ENCODE data around the gene CDC42BPB. TPM values are rescaled to one million over a fixed set of nuclear protein-coding genes. Genes with fewer than 3 reads are reported as not detected.

Gene CDC42BPB
- total and polyA plus RNA-seq, 2 of the 4 experiments (the other 2 are of a cell fraction) = 49.1 to 81.4 TPM

DNA sequence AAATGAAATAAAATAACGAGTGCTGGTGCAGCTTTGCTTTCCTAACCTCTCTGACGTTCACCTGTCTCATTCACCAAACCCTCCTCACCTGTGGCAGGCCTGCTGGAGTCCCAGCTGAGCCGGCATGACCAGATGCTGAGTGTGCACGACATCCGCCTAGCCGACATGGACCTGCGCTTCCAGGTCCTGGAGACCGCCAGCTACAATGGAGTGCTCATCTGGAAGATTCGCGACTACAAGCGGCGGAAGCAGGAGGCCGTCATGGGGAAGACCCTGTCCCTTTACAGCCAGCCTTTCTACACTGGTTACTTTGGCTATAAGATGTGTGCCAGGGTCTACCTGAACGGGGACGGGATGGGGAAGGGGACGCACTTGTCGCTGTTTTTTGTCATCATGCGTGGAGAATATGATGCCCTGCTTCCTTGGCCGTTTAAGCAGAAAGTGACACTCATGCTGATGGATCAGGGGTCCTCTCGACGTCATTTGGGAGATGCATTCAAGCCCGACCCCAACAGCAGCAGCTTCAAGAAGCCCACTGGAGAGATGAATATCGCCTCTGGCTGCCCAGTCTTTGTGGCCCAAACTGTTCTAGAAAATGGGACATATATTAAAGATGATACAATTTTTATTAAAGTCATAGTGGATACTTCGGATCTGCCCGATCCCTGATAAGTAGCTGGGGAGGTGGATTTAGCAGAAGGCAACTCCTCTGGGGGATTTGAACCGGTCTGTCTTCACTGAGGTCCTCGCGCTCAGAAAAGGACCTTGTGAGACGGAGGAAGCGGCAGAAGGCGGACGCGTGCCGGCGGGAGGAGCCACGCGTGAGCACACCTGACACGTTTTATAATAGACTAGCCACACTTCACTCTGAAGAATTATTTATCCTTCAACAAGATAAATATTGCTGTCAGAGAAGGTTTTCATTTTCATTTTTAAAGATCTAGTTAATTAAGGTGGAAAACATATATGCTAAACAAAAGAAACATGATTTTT, 151.9 kb downstream of the CDC42BPB start (continued):
- TF ChIP-seq, protein P1, sequence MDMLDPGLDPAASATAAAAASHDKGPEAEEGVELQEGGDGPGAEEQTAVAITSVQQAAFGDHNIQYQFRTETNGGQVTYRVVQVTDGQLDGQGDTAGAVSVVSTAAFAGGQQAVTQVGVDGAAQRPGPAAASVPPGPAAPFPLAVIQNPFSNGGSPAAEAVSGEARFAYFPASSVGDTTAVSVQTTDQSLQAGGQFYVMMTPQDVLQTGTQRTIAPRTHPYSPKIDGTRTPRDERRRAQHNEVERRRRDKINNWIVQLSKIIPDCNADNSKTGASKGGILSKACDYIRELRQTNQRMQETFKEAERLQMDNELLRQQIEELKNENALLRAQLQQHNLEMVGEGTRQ (IDR thresholded peaks at IDR 0.05; ENCODE audit: low read depth, low read length) = no peak
- TF ChIP-seq NFE2L2 (IDR thresholded peaks at IDR 0.05; ENCODE audit: low read depth, low read length) = no peak

DNA sequence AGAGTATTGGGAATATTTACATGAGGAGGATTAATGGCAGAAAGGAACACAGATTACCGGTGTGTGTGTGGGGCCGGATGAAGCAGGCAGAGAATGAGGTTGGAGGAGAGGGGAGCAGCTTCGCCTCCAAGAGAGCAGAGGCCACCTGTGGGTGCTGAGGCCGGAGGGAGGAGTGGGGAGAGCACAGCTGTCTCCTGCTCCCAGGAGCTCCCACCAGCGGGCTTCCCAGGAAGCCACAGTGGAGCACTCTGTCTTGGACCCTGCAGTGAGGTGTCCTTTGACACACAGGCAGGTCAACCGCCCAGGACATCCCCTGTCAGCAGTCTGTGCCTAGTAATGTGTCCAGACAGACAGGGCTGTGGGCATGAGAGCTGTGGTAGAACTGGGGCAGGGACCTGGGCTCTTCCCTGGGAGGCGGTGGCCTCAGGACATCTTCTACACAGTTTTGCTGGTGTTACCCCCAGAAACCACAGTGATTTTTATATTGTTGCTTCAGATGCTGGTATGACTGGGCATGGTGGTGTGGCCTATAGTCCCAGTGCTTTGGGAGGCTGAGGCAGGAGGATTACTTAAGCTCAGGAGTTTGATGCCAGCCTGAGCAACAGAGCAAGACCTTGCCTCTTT, 153.3 kb downstream of the CDC42BPB start:
- CTCF ChIA-PET = no interaction called here
- no peak for TF ChIP-seq MAZ (IDR thresholded peaks at IDR 0.05; ENCODE audit: borderline replicate concordance, low read depth, low read length)
- TF ChIP-seq RFX5 (IDR thresholded peaks at IDR 0.05; ENCODE audit: low read depth, low read length) = no peak
- TF ChIP-seq, protein P2, sequence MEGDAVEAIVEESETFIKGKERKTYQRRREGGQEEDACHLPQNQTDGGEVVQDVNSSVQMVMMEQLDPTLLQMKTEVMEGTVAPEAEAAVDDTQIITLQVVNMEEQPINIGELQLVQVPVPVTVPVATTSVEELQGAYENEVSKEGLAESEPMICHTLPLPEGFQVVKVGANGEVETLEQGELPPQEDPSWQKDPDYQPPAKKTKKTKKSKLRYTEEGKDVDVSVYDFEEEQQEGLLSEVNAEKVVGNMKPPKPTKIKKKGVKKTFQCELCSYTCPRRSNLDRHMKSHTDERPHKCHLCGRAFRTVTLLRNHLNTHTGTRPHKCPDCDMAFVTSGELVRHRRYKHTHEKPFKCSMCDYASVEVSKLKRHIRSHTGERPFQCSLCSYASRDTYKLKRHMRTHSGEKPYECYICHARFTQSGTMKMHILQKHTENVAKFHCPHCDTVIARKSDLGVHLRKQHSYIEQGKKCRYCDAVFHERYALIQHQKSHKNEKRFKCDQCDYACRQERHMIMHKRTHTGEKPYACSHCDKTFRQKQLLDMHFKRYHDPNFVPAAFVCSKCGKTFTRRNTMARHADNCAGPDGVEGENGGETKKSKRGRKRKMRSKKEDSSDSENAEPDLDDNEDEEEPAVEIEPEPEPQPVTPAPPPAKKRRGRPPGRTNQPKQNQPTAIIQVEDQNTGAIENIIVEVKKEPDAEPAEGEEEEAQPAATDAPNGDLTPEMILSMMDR (conservative IDR thresholded peaks at IDR 0.05; ENCODE audit: low read depth, low read length) = no peak
- TF ChIP-seq FOS (IDR thresholded peaks at IDR 0.05; ENCODE audit: low read depth, low read length) = no peak
- no peak for TF ChIP-seq BHLHE40 (IDR thresholded peaks at IDR 0.05; ENCODE audit: low read depth, low read length)
- no peak for TF ChIP-seq CHD1 (IDR thresholded peaks at IDR 0.05; ENCODE audit: low read depth, low read length)
- no peak for TF ChIP-seq NFE2L2 (IDR thresholded peaks at IDR 0.05; ENCODE audit: low read depth, low read length)
- TF ChIP-seq RAD21 (IDR thresholded peaks at IDR 0.05; ENCODE audit: low read length) = no peak
- TF ChIP-seq MXI1 (IDR thresholded peaks at IDR 0.05; ENCODE audit: borderline replicate concordance, low read depth, low read length) = no peak
- TF ChIP-seq SMC3 (IDR thresholded peaks at IDR 0.05; ENCODE audit: low read depth, low read length) = no peak
- TF ChIP-seq MAFK (IDR thresholded peaks at IDR 0.05; ENCODE audit: low read depth, low read length) = no peak
- TF ChIP-seq CEBPB (IDR thresholded peaks at IDR 0.05; ENCODE audit: low read depth, low read length) = no peak

More for the DNA sequence above, 153.3 kb downstream of the CDC42BPB start:
- H4K91ac ChIP-seq (ENCODE audit: insufficient read depth, low read depth, low read length) = no peak overlapping the region
- no peak overlapping the region for H3K4me2 ChIP-seq (ENCODE audit: low read depth, low read length)
- no TSS peak for BruUV-seq (replicated peaks)
- H3K4me3 ChIP-seq (ENCODE audit: insufficient read depth, low read depth, low read length) = no peak overlapping the region
- whole genome bisulfite sequencing, 2 experiments (ENCODE audit: extremely low coverage in 2 of 2, insufficient read length in 1 of 2) = no CpG with 5 or more reads among the region's 7 CpGs
- in situ Hi-C loops (cut with MboI; ENCODE audit: low sequenced_read_pairs) = no loop called here
- H3K23ac ChIP-seq (ENCODE audit: low read depth, low read length) = no peak overlapping the region
- dilution Hi-C loops (cut with HindIII; ENCODE audit: low sequenced_read_pairs, unreplicated experiment) = no loop called here
- intact Hi-C loops (cut with micrococcal nuclease) = no loop called here
- no peak overlapping the region for H2AK9ac ChIP-seq (replicated peaks; ENCODE audit: low read depth, low read length, poor library complexity)
- no peak overlapping the region for H4K8ac ChIP-seq (ENCODE audit: low read depth in 2 of 2, low read length in 2 of 2)
- H2BK5ac ChIP-seq (ENCODE audit: low read depth, low read length, poor library complexity, severe bottlenecking) = no peak overlapping the region
- no peak overlapping the region for H2AFZ ChIP-seq (replicated peaks; ENCODE audit: low read length, poor library complexity)
- H3K14ac ChIP-seq (replicated peaks; ENCODE audit: low read depth, low read length) = no peak overlapping the region
- H3K36me3 ChIP-seq (ENCODE audit: control insufficient read depth, insufficient read depth, low read length) = peaks cover 28% of the 10 kb centered on the region
- DNase-seq (no peak), ATAC-seq (ENCODE audit: low read depth) (no peak)
- H2BK20ac ChIP-seq (ENCODE audit: low read depth, low read length) = no peak overlapping the region
- no peak overlapping the region for H3K9ac ChIP-seq (ENCODE audit: low read depth, low read length)
- H3K9me1 ChIP-seq (ENCODE audit: insufficient read depth, low read length) = no peaks in the 10 kb centered on the region; the same call in 1 of the 2 replicates
- POLR2A ChIA-PET (ENCODE audit: unreplicated experiment) = interaction anchor here (0.7 kb wide), 1 partner anchor 83 kb away, joined by 15 read pairs; no protein-coding TSS in a partner anchor
- no peaks in the 10 kb centered on the region for H3K27me3 ChIP-seq (ENCODE audit: control insufficient read depth, insufficient read depth, low read length)
- H3K4ac ChIP-seq (ENCODE audit: low read depth, low read length) = no peak overlapping the region
- H3K4me1 ChIP-seq (ENCODE audit: control insufficient read depth, insufficient read depth, low read length) = no peaks in the 10 kb centered on the region
- H2BK120ac ChIP-seq (ENCODE audit: low read depth, low read length) = no peak overlapping the region
- no peak overlapping the region for H3K56ac ChIP-seq (ENCODE audit: extremely low read depth, insufficient read depth, low read length)
- H3K27ac ChIP-seq (ENCODE audit: insufficient read depth, low read length) = no peak overlapping the region
- no peaks in the 10 kb centered on the region for H3K9me3 ChIP-seq (ENCODE audit: control insufficient read depth, insufficient read depth, low read length)
- H4K20me1 ChIP-seq (ENCODE audit: insufficient read depth, low read length) = no peaks in the 10 kb centered on the region
- H2AK5ac ChIP-seq (ENCODE audit: low read depth, low read length) = no peak overlapping the region
- H4K5ac ChIP-seq (ENCODE audit: low read depth, low read length) = no peak overlapping the region
- H3K79me1 ChIP-seq (ENCODE audit: low read depth in 1 of 2, low read length in 2 of 2) = peaks cover 0 to 1% of the 10 kb centered on the region in 2 experiments; a peak in 1 of 4 replicates
- no peak overlapping the region for H2BK15ac ChIP-seq (ENCODE audit: low read depth, low read length)
- no peak overlapping the region for H3K18ac ChIP-seq (ENCODE audit: low read depth, low read length)
